NCI-H226 (cell line): Measurements from ENCODE around the gene ST6GAL1.

Experiments used
- DNase-seq: peaks from one replicate; pipeline ENCODE4 v3.0.0-alpha.2; 2015

Gene ST6GAL1

DNA sequence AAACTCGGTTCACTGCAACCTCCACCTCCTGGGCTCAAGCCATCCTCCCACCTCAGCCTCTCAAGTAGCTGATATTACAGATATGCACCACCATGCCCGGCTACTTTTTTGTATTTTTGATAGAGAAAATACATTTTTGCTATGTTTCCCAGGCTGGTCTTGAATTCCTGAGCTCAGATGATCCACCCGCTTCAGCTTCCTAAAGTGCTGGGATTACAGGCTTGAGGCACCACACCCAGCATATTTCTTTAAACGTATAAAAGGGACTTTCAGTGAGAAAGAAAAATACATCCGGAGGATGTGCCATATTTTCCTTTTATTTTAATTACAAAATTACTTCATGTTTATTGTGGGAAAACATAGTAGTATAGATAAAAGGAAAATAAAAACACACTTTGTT is 153.8 kb downstream of the ST6GAL1 start:
- DNase-seq = no peak

DNA sequence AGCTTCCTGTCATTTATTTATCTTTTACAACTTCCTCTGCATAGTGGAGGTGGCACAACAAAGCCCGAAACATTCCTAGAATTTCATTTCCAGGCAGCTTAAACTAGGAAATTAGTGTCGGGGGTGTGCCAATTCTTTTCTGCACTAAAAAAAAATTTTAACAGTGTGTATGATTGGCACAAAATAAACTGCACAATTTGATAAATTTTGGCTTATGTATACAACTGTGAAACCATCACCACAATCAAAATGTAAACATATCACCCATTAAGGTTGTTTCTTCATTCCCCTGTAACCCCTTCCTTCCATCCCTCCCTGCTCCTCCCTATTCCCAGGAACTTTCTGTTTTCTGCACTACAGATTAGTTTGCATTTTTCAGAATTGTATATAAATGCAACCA is 154.3 kb downstream of the ST6GAL1 start:
- no peak for DNase-seq

GRCh38 chr3:187085021-187085666 is 154.8 kb downstream of the ST6GAL1 start:
- DNase-seq = no peak

DNA sequence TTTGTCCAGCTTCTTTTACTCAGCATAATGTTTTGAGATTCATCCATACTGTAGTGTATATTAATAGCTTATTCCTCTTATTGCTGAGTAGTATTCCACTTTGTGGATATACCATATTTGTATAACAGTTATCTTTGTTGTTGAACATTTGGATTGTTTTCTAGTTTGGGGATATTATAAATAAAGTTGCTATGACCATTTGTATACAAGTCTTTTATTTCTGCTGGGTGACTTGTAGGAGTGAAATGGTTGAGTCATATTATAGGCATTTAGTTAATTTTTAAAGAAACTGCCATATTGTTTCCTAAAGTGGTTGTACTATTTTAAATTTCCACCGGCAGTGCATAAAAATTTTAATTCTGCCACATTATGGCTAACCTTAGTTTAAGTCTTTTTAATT is 155.6 kb downstream of the ST6GAL1 start:
- no peak for DNase-seq

DNA sequence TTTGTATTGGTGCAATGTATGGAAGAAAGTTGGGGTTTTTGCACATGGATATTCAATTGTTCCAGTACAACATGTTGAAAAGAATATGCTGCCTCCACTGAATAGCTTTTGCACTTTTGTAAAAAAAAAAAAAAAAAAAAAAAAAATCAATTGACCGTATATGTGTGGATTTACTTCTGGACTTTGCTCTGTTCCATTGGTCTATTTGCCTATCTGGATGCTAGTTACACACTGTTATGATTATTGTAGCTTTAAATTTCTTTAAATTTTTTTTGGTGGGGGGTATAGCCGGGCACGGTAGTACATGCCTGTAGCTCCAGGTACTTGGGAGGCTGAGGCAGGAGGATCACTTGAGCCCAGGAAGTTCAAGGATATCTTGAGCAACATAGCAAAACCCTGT is 156.5 kb downstream of the ST6GAL1 start:
- no peak for DNase-seq

- no peak for DNase-seq
Observed at GRCh38 chr3:187088701-187089100, 158.4 kb downstream of the ST6GAL1 start.

DNA sequence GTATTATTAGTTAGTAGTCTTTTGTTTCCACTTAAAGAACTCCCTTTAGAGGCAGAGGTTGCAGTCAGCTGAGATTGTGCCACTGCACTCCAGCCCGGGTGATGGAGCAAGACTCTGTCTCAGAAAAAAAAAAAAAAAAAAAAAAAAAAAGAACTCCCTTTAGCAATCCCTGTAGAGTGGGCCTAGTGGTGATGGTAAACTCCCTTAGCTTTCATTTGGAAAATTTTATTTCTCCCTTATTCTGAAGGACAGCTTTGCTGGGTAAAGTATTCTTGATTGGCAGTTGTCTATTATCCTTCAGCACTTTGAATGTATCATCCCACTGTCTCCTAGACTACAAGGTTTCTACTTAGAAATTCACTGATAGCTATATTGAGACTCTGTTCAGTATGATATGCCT is 163.0 kb downstream of the ST6GAL1 start:
- no peak for DNase-seq

GRCh38 chr3:187098923-187099512 is 168.7 kb downstream of the ST6GAL1 start:
- no peak for DNase-seq

GRCh38 chr3:187101184-187102072 is 171.1 kb downstream of the ST6GAL1 start:
- DNase-seq = peak; percentile 91

DNA sequence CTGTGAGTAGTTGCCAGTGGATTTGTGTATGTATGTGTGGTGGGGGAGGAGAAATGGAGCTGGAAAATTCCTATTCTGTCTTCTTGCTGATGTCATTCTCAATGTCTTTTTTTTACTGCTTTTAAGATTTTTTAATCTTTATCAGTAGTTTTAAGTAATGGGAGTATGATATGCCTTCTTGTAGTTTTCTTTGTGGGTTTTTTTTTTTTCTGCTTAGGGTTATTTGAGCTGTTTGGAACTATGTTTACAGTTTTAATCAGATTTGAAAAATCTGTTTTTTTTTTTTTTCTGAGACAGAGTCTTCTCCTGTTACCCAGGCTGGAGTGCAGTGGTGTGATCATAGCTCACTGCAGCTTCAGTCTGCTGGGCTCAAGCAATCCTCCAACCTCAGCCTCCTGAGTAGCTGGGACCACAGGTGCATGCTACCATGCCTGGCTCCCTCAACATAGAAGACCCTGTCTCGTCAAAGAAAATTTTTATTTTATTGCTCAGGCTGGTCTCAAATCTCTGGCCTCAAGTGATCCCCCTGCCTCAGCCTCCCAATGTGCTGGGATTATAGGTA is 171.8 kb downstream of the ST6GAL1 start:
- no peak for DNase-seq

DNA sequence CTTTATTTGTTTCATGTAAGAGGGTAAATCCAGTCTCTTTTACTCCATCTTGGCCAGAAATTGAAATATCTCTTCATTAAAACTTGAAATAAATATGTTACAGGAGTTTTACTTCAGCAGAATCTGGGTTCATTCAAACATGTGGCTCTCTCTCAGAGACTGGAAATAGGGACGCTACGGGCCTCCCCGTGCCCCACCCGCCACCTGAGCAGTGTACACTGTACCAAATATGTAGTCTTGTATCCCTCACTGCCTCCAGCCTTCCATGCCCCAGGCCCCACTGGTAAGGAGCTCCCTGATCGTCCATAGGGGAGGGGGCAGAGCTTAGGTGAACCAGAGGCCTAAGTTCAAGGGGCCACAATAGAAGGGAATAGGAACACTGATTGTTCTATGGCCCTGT is 172.9 kb downstream of the ST6GAL1 start:
- no peak for DNase-seq

DNA sequence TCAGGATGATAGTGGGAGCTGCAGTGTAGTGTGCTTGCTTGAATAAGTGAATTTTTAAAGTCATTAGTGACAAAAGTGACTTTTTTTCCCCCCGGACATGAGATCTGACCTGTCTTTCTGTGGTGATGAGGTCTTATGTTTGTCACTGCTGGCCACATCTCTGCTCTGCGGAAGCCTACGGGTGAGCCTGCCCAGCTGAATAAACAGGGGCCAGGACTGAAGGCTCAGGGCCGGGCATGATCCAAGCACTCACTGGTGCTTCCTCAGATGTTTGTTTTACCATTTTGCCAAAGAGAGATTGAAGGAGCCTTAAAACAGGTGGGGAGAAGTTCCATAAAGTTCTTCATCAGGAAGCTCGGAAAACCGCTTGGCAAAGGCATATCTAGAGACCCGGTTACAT is 174.0 kb downstream of the ST6GAL1 start:
- DNase-seq = no peak

GRCh38 chr3:187104933-187105332 is 174.6 kb downstream of the ST6GAL1 start:
- no peak for DNase-seq

- no peak for DNase-seq
Observed at GRCh38 chr3:187105700-187106099, 175.4 kb downstream of the ST6GAL1 start.

DNA sequence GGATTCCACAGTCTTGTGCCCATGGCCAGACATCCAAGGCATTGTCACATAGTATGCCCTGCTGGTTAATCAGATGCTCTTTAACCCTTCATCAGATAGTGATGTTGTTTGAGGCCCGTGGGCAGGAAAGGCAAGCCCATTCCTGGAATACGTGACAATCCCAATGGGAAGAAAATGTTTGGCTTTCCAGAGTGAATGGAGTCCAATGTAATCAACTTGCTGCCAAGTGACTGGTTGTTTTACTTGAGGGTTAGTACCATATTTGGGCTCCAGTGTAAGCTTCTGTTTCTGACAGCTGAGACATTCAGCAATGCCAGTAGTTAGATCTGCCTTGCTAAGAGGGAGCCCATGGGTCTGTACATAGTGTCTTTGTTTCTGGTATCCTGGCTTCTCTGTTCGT is 177.7 kb downstream of the ST6GAL1 start:
- DNase-seq = no peak

DNA sequence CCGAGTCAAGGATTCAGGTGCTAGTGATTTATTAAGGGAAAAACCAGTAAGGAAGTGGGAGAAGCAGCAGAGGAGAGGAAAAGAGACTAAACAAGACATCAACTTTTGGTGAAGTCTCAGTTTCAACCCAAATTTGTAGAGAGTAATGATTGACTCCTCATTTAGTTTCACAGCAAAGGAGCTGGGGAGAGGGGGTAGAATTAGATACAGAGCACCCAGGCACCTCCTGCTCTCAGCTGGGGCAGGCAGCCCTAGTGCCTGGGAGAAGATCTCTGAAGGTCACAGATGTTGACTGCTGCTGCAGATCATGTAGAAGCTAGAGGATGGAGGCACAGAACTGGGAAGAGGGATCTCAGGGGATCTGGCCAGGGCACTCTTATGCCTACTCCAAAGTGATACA is 179.8 kb downstream of the ST6GAL1 start:
- no peak for DNase-seq

DNA sequence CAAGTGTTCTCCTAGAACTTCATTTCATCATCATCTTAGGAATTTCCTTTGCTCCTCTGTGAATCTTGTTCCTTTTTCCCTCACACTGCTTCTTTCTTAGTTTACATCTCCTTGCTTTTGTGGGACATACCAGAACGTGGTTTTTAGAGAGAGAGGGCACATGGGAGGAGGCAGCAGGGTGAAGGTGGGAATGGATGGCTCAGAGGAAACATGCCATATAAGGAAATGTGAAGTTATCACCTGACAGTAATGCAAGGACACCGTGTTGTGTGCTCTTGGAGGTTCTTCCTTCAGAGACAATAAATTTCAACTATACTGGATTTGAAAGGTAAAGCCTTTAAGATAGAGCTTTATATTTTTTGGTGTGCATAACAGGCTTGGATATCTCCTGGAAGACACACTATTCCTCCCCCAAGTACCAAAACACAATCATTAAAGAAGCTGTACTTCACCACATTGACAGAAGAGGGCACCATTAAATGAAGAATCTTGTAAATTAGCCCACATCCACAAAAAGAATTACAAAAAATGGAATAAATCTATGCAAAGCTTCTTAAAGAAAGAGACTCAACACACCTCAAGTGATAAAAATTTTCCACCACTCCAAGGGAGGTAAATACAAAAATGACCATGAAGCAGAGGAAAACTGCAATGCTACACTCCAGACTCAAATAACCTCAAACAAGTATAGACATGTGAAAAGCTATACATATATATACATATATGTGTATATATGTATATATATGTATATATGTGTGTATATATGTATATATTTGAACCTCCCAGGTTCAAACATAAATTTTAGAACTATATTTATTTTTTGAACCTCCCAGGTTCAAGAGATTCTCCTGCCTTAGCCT is 182.8 kb downstream of the ST6GAL1 start:
- no peak for DNase-seq

DNA sequence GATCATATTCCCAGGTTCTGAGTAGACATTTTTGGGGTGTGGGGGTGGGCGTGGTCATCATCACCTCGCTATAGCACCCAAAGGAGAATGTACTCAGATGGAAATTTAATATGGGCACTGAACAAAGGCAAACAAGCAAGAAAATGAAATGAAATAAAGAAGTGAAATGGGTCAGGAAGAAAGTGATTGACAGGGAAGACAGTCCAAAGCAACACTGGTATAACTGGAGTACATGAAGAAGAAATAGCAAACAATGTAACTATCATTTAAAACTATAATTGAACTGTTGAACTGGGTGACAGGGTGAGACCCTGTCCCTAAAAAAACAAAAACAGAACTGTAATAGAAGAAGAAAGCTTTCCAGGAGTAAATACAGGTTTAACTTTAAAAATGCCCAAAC is 184.2 kb downstream of the ST6GAL1 start:
- no peak for DNase-seq

- DNase-seq = no peak
Observed at GRCh38 chr3:187120326-187120725, 190.0 kb downstream of the ST6GAL1 start.

DNA sequence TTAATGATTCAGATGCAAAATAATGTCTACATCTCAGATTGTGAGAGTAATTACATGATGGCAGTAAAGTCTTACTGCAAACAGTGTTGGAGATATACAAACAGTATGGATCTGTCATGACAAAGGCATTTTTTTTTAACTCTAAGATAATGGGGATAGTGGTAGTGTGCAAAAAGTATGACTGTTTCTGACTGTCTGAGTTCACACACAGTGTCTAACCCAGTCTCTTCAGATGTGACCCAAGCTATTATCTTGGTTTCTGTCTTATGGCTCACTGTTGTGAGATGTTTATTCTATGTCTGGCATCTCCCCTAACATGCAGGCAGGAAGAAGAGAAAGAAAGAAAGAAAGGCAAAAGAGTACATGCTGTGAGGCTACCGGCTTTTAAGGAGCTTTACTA is 191.9 kb downstream of the ST6GAL1 start:
- DNase-seq = no peak

DNA sequence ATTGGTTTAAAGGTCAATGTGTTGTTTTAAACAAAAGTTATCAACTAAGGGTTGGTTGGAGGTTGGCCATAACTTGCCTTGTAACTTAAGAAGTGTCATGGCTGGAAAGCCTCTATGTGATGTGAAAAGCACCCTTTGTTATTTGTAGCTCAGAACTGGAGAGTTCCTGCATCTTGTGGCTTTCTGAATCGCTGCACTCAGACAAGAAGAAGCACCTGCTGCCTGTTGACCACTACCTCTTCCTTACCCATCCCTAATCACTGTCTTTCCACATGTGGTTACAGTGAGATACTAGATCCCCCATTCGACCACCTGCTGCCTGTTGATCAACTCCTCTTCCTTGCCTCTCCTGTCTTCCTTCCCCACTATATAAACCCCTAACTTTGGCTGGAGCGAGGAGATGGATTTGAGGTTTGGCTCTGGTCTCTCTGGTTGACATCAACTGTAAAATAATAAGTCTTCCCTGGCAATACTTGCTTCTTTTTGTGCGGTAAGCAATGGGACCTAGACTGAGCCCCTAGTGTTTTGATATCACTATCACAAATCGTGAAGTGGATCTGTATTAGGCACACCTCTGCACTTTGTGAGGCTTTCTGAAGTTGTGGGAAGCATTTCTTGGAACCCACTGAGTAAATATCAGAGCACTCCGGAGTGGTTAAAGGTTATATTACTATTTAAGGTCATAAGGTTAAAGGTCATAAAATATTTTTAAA is 195.1 kb downstream of the ST6GAL1 start:
- no peak for DNase-seq
